Mesenteric fat pad (tissue), 1 donor: ENCODE measurements around the gene PSMD6. TPM values are rescaled to one million over a fixed set of nuclear protein-coding genes. Genes with fewer than 3 reads are reported as not detected.

Experiments used
- DNase-seq: peaks from one replicate; pipeline ENCODE4 v3.0.0-alpha.2; 2020; ENCODE audit warnings: low spot score
- total RNA-seq: library from RNA; stranded (reverse); fragmentation: NEBNext Ultra II Directional; extraction: Animal tissue kit (Norgen Biotek cat#: 25700); gene quantifications from one replicate; pipeline ENCODE4 v1.2.1, GENCODE V29; 2021
- donor health status: DM: yes; HTN: yes; CAD: no.

Gene PSMD6
- total RNA-seq, 1 donor from 2014 or later: 64.1 TPM

GRCh38 chr3:64046996-64047594 lies 23.8 kb upstream of the PSMD6 start:
- DNase-seq: no peak

GRCh38 chr3:64046592-64046991 lies 23.3 kb upstream of the PSMD6 start:
- no peak for DNase-seq

GRCh38 chr3:64042952-64043351 lies 19.7 kb upstream of the PSMD6 start:
- DNase-seq: no peak

- DNase-seq: no peak
These were observed 16.9 kb upstream of the PSMD6 start for GRCh38 chr3:64039981-64040733.

GRCh38 chr3:64039332-64039731 lies 16.0 kb upstream of the PSMD6 start:
- no peak for DNase-seq

GRCh38 chr3:64038253-64038767 lies 15.0 kb upstream of the PSMD6 start:
- no peak for DNase-seq

- DNase-seq: no peak
These were observed 13.8 kb upstream of the PSMD6 start for GRCh38 chr3:64037084-64037483.

- DNase-seq: no peak
These were observed 9.8 kb upstream of the PSMD6 start for GRCh38 chr3:64033069-64033468.

- DNase-seq: no peak
These were observed 8.5 kb upstream of the PSMD6 start for GRCh38 chr3:64031540-64032508.

GRCh38 chr3:64030741-64031140 lies 7.4 kb upstream of the PSMD6 start:
- no peak for DNase-seq

GRCh38 chr3:64029287-64029686 lies 6.0 kb upstream of the PSMD6 start:
- no peak for DNase-seq

GRCh38 chr3:64028754-64029153 lies 5.5 kb upstream of the PSMD6 start:
- DNase-seq: no peak

GRCh38 chr3:64027658-64028057 lies 4.4 kb upstream of the PSMD6 start:
- DNase-seq: no peak

- DNase-seq: no peak
These were observed 3.1 kb upstream of the PSMD6 start for GRCh38 chr3:64026346-64026745.

GRCh38 chr3:64023861-64024223 lies 548 bp upstream of the PSMD6 start:
- DNase-seq: no peak

- DNase-seq: no peak
These were observed 675 bp downstream of the PSMD6 start for GRCh38 chr3:64022451-64023186.

- no peak for DNase-seq
These were observed 1.4 kb downstream of the PSMD6 start for GRCh38 chr3:64021922-64022321.

GRCh38 chr3:64019879-64020278 lies 3.4 kb downstream of the PSMD6 start:
- DNase-seq: no peak

GRCh38 chr3:64019271-64019670 lies 4.0 kb downstream of the PSMD6 start:
- no peak for DNase-seq

GRCh38 chr3:64016941-64017620 lies 6.2 kb downstream of the PSMD6 start:
- DNase-seq: no peak
